Tibial artery (tissue), 4 donors: ENCODE data around the gene TTC38.
A peak's percentile ranks its signal among the peaks of the same experiment; 100 is the strongest.
"Not testable (repeated sequence)": the region's sequence is repeated elsewhere in the genome, so short reads cannot be mapped to it uniquely, and the experiment has no call there.

Experiments used
- DNase-seq, 2 donors: peaks; one replicate each; pipeline ENCODE4 v3.0.0-alpha.2; 2019
- H3K27ac ChIP-seq, 2 donors: fragments of 200-600 bp; sonication (generic) in 1 of 2; 1 replicate in 1 of 2; 2 replicates in 1 of 2; pipeline ENCODE4 v1.5.1; 2018 to 2019; ENCODE audit warnings: mild to moderate bottlenecking in 1 of 2
- H3K27me3 ChIP-seq, 2 donors: fragments of 200-600 bp; sonication (generic) in 1 of 2; one replicate each; pipeline versions ENCODE4 v1.5.1 to v1.6.0; 2016 to 2019
- H3K36me3 ChIP-seq, 3 donors: fragments of 200-600 bp; sonication (generic) in 2 of 3; one replicate each; pipeline ENCODE4 v1.5.1; 2016 to 2019; ENCODE audit warnings: mild to moderate bottlenecking in 2 of 3
- H3K4me1 ChIP-seq, 4 donors: fragments of 200-600 bp; sonication (generic) in 2 of 4; 1 replicate in 3 of 4; 2 replicates in 1 of 4; pipeline ENCODE4 v1.5.1; 2016 to 2019
- H3K4me3 ChIP-seq, 2 donors: fragments of 200-600 bp; sonication (generic) in 1 of 2; 1 replicate in 1 of 2; 2 replicates in 1 of 2; pipeline ENCODE4 v1.5.1; 2018 to 2019; ENCODE audit warnings: mild to moderate bottlenecking in 2 of 2
- H3K9me3 ChIP-seq, 3 donors: fragments of 200-600 bp; sonication (generic) in 1 of 3; one replicate each; pipeline ENCODE4 v1.5.1; 2016 to 2019
- CTCF ChIP-seq, 2 experiments: fragments of 200-600 bp in 1 of 2; fragments of 450-650 bp in 1 of 2; IDR thresholded peaks; one replicate each; pipeline ENCODE4 v1.5.1; 2017 to 2019; ENCODE audit warnings: antibody characterized with exemption in 2 of 2, mild to moderate bottlenecking in 1 of 2, moderate library complexity in 1 of 2
- intact Hi-C: fragments of 100-400 bp; cut with DNase I; formaldehyde crosslinking; loops from one replicate; pipeline ENCODE4 v1.15.0; 2023; ENCODE audit warnings: low total_unique reads

Gene TTC38

DNA sequence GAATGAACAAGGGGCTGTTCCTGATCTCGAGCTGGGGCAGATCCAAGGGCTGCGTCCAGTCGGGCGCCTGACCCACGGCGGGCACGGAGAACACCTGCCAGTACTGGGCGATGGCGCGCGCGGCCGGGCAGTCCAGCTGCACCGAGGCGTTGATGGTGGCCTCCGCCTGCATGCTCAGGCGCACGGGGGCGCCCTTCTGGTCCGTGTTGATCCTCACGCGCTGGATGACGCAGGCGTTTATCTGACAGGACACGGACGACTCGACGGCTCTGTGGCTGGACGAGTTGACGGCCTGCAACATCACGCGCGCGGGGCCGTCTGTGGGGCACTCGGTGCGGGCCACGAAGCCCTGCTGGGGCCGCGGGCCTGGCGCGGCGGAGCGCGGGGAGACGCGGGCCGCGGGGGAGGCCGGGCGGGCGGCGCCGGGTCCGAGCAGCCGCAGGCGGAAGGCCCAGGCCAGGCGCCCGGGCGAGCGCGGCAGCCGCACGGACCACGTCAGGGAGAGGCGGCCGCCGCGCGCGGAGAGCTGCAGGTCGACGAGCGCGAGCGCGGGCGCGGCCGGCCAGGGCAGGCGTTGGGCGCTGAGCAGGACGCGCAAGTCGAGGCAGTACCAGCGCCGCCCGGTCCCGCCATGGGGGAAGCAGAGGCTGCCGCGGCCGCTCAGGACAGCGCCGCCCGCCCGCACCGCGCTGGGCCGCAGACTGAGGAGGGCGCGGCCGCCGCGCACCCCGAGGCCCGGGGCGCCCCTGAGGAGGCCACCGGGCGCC, 5.2 kb upstream of the TTC38 start:
- intact Hi-C loops: no loop called here
- H3K36me3 ChIP-seq: no peaks in the 10 kb centered on the region
- TF ChIP-seq CTCF (IDR thresholded peaks at IDR 0.05): no peak
- peaks cover 0 to 18% (median 6%) of the 10 kb centered on the region in 4 donors for H3K4me1 ChIP-seq
- peaks cover 0 to 10% (median 0%) of the 10 kb centered on the region in 3 donors for H3K9me3 ChIP-seq
- peaks cover 0 to 19% of the 10 kb centered on the region in 2 donors for H3K27me3 ChIP-seq
- H3K27ac ChIP-seq: no peak overlapping the region
- peak; percentile 64 to 82 for DNase-seq
- peak overlapping the region; percentile 39 to 45 for H3K4me3 ChIP-seq

GRCh38 chr22:46263216-46263590, 4.6 kb upstream of the TTC38 start, which contains the start of gene PKDREJ:
TSS of gene PKDREJ (minus strand) at chr22:46263343. CDS start at chr22:46263322, 21 bp downstream.
- Histone ChIP-seq H3K9me3 (peaks cover 0 to 4% (median 0%) of the 10 kb centered on the region in 3 donors), H3K4me3 (peak within 1 kb of the TSS; percentile 39 to 45), H3K4me1 (peaks cover 0 to 21% (median 7%) of the 10 kb centered on the region in 4 donors), H3K27ac (no peak within 1 kb of the TSS), H3K27me3 (peaks cover 0 to 19% of the 10 kb centered on the region in 2 donors), H3K36me3 (no peaks in the 10 kb centered on the region)
- intact Hi-C loops: no loop called here
- no peak for TF ChIP-seq CTCF (IDR thresholded peaks at IDR 0.05)
- DNase-seq: peak in 1 of 2 donors; percentile 64

- H3K4me3 ChIP-seq, intact Hi-C loops, H3K9me3 ChIP-seq, H3K27ac ChIP-seq, H3K36me3 ChIP-seq, DNase-seq: not testable (repeated sequence)
- Histone ChIP-seq H3K4me1 (peaks cover 0 to 31% (median 17%) of the 10 kb centered on the region in 4 donors), H3K27me3 (peaks cover 0 to 17% of the 10 kb centered on the region in 2 donors)
These were observed 3.3 kb upstream of the TTC38 start for GRCh38 chr22:46264520-46264919.

- H3K27ac ChIP-seq, intact Hi-C loops: not testable (repeated sequence)
- peaks cover 0 to 12% of the 10 kb centered on the region in 2 donors for H3K27me3 ChIP-seq
These were observed 2.2 kb upstream of the TTC38 start for GRCh38 chr22:46265627-46266026.

GRCh38 chr22:46269564-46269963, 1.8 kb downstream of the TTC38 start:
- Histone ChIP-seq H3K36me3 (peaks cover 25 to 45% (median 28%) of the 10 kb centered on the region in 3 donors), H3K4me3 (no peak overlapping the region), H3K27me3 (no peaks in the 10 kb centered on the region), H3K4me1 (peaks cover 0 to 26% (median 15%) of the 10 kb centered on the region in 4 donors), H3K27ac (peak overlapping the region in 1 of 2 donors; percentile 94), H3K9me3 (no peaks in the 10 kb centered on the region)
- peak in 1 of 2 donors; percentile 40 for DNase-seq
- intact Hi-C loops: no loop called here
- no peak for TF ChIP-seq CTCF (IDR thresholded peaks at IDR 0.05)

More at GRCh38 chr22:46265627-46266026, 2.2 kb upstream of the TTC38 start:
- H3K4me3 ChIP-seq, H3K9me3 ChIP-seq, H3K36me3 ChIP-seq: not testable (repeated sequence)
- peak in 1 of 2 donors; percentile 15 for DNase-seq
- peaks cover 0 to 33% (median 18%) of the 10 kb centered on the region in 4 donors for H3K4me1 ChIP-seq

DNA sequence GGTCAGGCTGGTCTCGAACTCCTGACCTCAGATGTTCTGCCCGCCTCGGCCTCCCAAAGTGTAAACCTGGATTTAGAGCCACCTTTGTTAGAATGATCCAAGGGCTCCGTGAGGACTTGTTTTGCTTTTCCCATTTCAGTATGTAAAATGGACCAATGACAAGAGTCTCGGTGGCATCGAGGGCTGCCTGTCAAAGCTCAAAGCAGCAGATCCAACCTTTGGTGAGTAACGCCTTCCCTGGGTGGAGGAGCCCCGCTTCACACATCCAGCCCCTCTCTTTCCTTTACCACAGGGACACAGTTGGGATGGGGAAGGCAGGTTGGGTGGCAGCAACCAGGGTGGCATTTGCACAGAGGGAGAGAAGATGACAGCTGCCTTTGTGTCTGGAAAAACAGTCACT, 4.4 kb downstream of the TTC38 start:
- Histone ChIP-seq H3K36me3 (peaks cover 47 to 68% (median 52%) of the 10 kb centered on the region in 3 donors), H3K4me3 (no peak overlapping the region)
- intact Hi-C loops: loop anchor here (10.0 kb wide), 1 partner anchor 57 kb away; no protein-coding TSS in a partner anchor

More for the DNA sequence above, 4.4 kb downstream of the TTC38 start:
- no peak overlapping the region for H3K27ac ChIP-seq
- TF ChIP-seq CTCF (IDR thresholded peaks at IDR 0.05): no peak
- peaks cover 0 to 18% (median 13%) of the 10 kb centered on the region in 4 donors for H3K4me1 ChIP-seq
- no peaks in the 10 kb centered on the region for H3K27me3 ChIP-seq
- DNase-seq: peak in 1 of 2 donors; percentile 31
- H3K9me3 ChIP-seq: no peaks in the 10 kb centered on the region
